Liver (tissue), 9 donors: Measurements from ENCODE around the gene FAR1. TPM values are rescaled to one million over a fixed set of nuclear protein-coding genes. Genes with fewer than 3 reads are reported as not detected.

Source experiments
- DNase-seq: peaks from one replicate; pipeline ENCODE4 v3.0.0-alpha.2; 2017; ENCODE audit warnings: low spot score
- H3K27ac ChIP-seq, 2 donors: one replicate each; pipeline ENCODE4 v1.7.0; 2013; ENCODE audit warnings: inconsistent platforms in 2 of 2, low read length in 2 of 2, control low read depth in 1 of 2, low read depth in 1 of 2, mild to moderate bottlenecking in 1 of 2
- H3K27me3 ChIP-seq, 4 donors: one replicate each; pipeline versions ENCODE4 v1.6.1 to v1.7.0; 2013; ENCODE audit warnings: low read length in 3 of 4, inconsistent platforms in 1 of 4, mild to moderate bottlenecking in 1 of 4, moderate library complexity in 1 of 4; ENCODE audit not compliant: control insufficient read depth in 4 of 4, insufficient read depth in 4 of 4
- H3K36me3 ChIP-seq, 4 donors: one replicate each; pipeline versions ENCODE4 v1.6.1 to v1.7.0; 2013; ENCODE audit warnings: low read length in 3 of 4, mild to moderate bottlenecking in 3 of 4, low read depth in 1 of 4, moderate library complexity in 1 of 4; ENCODE audit not compliant: control insufficient read depth in 4 of 4, insufficient read depth in 3 of 4
- H3K4me1 ChIP-seq, 4 donors: one replicate each; pipeline versions ENCODE4 v1.6.1 to v1.7.0; 2013; ENCODE audit warnings: low read length in 3 of 4, mild to moderate bottlenecking in 3 of 4, moderate library complexity in 1 of 4; ENCODE audit not compliant: control insufficient read depth in 4 of 4, insufficient read depth in 4 of 4
- H3K4me3 ChIP-seq, 3 donors: one replicate each; pipeline versions ENCODE4 v1.6.1 to v1.7.0; 2013; ENCODE audit warnings: low read length in 3 of 3, control low read depth in 1 of 3, low read depth in 1 of 3, mild to moderate bottlenecking in 1 of 3
- H3K9ac ChIP-seq, 2 donors: one replicate each; pipeline ENCODE4 v1.7.0; 2013; ENCODE audit warnings: low read length in 2 of 2, mild to moderate bottlenecking in 2 of 2, moderate library complexity in 2 of 2, control low read depth in 1 of 2, low read depth in 1 of 2
- H3K9me3 ChIP-seq, 4 donors: one replicate each; pipeline versions ENCODE4 v1.6.1 to v1.7.0; 2013; ENCODE audit warnings: low read length in 3 of 4; ENCODE audit not compliant: control insufficient read depth in 4 of 4
- EGR1 ChIP-seq, 2 donors: IDR thresholded peaks; 2 replicates each; pipeline ENCODE4 v1.6.1; 2016 to 2018; ENCODE audit warnings: antibody characterized with exemption in 2 of 2, low read depth in 2 of 2
- FOXA1 ChIP-seq: IDR thresholded peaks from 2 replicates; pipeline ENCODE4 v1.6.1; 2016; ENCODE audit warnings: antibody characterized with exemption
- FOXA2 ChIP-seq: IDR thresholded peaks from 2 replicates; pipeline ENCODE4 v1.6.1; 2016; ENCODE audit warnings: antibody characterized with exemption
- HNF4G ChIP-seq: IDR thresholded peaks from 2 replicates; pipeline ENCODE4 v1.6.1; 2016; ENCODE audit warnings: antibody characterized with exemption
- JUND ChIP-seq, 2 donors: IDR thresholded peaks; 2 replicates each; pipeline ENCODE4 v1.6.1; 2016; ENCODE audit warnings: antibody characterized with exemption in 2 of 2
- RAD21 ChIP-seq, 2 donors: IDR thresholded peaks; 2 replicates each; pipeline ENCODE4 v1.6.1; 2016; ENCODE audit warnings: antibody characterized with exemption in 2 of 2, mild to moderate bottlenecking in 2 of 2
- RXRA ChIP-seq, 2 donors: IDR thresholded peaks; 2 replicates each; pipeline ENCODE4 v1.6.1; 2017 to 2018; ENCODE audit warnings: antibody characterized with exemption in 2 of 2, mild to moderate bottlenecking in 1 of 2
- SP1 ChIP-seq: IDR thresholded peaks from 2 replicates; pipeline ENCODE4 v1.6.1; 2018; ENCODE audit warnings: antibody characterized with exemption, mild to moderate bottlenecking
- WGBS: extraction: QIAGEN DNeasy Blood & Tissue Kit; methylation state at CpG from one replicate; pipeline ENCODE4 v1.1.7; 2013; 5-methylcytosine and 5-hydroxymethylcytosine counted together
- polyA plus RNA-seq, 2 donors: library from polyadenylated mRNA; stranded (reverse) in 1 of 2; unstranded in 1 of 2; fragments of 200-250 nt in 1 of 2; fragments of >200 nt in 1 of 2; fragmentation: Nextera tagmentation in 1 of 2; extraction: Ambion mirVana in 1 of 2; gene quantifications; one replicate each; pipeline versions ENCODE4 v1.2.1 to v1.2.3, GENCODE V29; 2013 to 2015
- total RNA-seq, 2 donors: library from RNA; depleted of rRNA; stranded (reverse); fragments of >200 nt; gene quantifications; one replicate each; pipeline ENCODE4 v1.2.3, GENCODE V29; 2014
- TF ChIP-seq, protein P1 (sequence below): IDR thresholded peaks from 2 replicates; pipeline ENCODE4 v1.6.1; 2016; ENCODE audit warnings: antibody characterized with exemption, mild to moderate bottlenecking
- TF ChIP-seq, protein P2 (sequence below): IDR thresholded peaks from 2 replicates; pipeline ENCODE4 v1.6.1; 2016; ENCODE audit warnings: antibody characterized with exemption
- TF ChIP-seq, protein P3 (sequence below): IDR thresholded peaks from 2 replicates; pipeline ENCODE4 v1.6.1; 2016; ENCODE audit warnings: antibody characterized with exemption
- donor health status: healthy.
- donor health status: healthy.
- donor health status: healthy.
- donor health status: healthy.
- donor health status: healthy.

The FAR1 gene
- total and polyA plus RNA-seq, 4 donors = 1.7 to 29.6 (median 5.5) TPM

DNA sequence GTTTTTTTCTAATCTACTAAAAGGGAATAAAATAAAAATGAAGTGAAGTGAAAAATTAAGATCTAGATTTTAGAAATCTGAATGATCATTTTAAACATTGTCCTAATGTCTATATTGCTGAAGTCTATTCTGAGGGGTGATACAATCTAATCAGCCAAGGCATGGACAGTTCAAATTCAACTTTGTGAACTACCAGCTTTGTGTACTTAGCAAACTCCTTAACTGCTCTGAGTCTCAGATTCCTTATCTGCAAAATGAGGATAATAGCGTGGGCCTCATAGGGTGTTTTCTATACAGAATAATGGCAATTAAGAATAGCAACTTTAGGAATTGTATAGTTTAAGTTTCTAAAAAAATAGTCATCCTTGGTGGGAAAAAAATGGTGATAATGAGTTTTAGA lies 31.4 kb downstream of the FAR1 start:
- 88% methylated on average over 1 of the region's 1 CpG for WGBS
- Histone ChIP-seq H3K4me3 (no peak overlapping the region), H3K27me3 (peaks cover 0 to 6% (median 0%) of the 10 kb centered on the region in 4 donors), H3K36me3 (no peaks in the 10 kb centered on the region), H3K9ac (no peak overlapping the region), H3K4me1 (no peaks in the 10 kb centered on the region), H3K9me3 (no peaks in the 10 kb centered on the region), H3K27ac (no peak overlapping the region)
- TF ChIP-seq FOXA1 (no peak), JUND (IDR thresholded peaks at IDR 0.05) (no peak), SP1 (no peak), FOXA2 (no peak), RXRA (IDR thresholded peaks at IDR 0.05) (no peak)
- TF ChIP-seq, protein P1, sequence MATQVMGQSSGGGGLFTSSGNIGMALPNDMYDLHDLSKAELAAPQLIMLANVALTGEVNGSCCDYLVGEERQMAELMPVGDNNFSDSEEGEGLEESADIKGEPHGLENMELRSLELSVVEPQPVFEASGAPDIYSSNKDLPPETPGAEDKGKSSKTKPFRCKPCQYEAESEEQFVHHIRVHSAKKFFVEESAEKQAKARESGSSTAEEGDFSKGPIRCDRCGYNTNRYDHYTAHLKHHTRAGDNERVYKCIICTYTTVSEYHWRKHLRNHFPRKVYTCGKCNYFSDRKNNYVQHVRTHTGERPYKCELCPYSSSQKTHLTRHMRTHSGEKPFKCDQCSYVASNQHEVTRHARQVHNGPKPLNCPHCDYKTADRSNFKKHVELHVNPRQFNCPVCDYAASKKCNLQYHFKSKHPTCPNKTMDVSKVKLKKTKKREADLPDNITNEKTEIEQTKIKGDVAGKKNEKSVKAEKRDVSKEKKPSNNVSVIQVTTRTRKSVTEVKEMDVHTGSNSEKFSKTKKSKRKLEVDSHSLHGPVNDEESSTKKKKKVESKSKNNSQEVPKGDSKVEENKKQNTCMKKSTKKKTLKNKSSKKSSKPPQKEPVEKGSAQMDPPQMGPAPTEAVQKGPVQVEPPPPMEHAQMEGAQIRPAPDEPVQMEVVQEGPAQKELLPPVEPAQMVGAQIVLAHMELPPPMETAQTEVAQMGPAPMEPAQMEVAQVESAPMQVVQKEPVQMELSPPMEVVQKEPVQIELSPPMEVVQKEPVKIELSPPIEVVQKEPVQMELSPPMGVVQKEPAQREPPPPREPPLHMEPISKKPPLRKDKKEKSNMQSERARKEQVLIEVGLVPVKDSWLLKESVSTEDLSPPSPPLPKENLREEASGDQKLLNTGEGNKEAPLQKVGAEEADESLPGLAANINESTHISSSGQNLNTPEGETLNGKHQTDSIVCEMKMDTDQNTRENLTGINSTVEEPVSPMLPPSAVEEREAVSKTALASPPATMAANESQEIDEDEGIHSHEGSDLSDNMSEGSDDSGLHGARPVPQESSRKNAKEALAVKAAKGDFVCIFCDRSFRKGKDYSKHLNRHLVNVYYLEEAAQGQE = no peak
- TF ChIP-seq, protein P2, sequence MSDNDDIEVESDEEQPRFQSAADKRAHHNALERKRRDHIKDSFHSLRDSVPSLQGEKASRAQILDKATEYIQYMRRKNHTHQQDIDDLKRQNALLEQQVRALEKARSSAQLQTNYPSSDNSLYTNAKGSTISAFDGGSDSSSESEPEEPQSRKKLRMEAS = no peak
- no peak for DNase-seq

DNA sequence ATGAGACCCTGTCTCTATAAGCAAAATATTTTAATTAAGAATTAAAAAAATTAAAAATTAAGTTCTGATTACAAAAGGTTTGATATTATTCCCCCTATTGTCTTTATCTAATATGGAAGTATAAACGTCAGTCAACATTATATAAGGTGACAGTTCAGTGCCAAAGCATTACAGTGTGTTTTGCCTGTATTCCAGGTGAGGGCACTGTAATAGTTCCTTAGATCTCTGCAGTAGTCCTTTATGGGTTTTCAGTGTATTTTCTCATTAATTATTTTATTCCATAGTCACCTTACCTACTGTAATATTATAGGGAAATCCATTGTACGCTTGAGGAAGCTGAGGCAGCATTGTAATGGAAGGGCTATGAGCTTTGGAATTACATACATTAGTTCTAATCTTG lies 33.0 kb downstream of the FAR1 start:
- TF ChIP-seq EGR1 (IDR thresholded peaks at IDR 0.05; ENCODE audit: low read depth in 2 of 2) (no peak), FOXA1 (no peak), RXRA (IDR thresholded peaks at IDR 0.05) (no peak), HNF4G (no peak)
- TF ChIP-seq, protein P2 = no peak
- TF ChIP-seq, protein P3, sequence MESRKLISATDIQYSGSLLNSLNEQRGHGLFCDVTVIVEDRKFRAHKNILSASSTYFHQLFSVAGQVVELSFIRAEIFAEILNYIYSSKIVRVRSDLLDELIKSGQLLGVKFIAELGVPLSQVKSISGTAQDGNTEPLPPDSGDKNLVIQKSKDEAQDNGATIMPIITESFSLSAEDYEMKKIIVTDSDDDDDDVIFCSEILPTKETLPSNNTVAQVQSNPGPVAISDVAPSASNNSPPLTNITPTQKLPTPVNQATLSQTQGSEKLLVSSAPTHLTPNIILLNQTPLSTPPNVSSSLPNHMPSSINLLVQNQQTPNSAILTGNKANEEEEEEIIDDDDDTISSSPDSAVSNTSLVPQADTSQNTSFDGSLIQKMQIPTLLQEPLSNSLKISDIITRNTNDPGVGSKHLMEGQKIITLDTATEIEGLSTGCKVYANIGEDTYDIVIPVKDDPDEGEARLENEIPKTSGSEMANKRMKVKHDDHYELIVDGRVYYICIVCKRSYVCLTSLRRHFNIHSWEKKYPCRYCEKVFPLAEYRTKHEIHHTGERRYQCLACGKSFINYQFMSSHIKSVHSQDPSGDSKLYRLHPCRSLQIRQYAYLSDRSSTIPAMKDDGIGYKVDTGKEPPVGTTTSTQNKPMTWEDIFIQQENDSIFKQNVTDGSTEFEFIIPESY = no peak
- Histone ChIP-seq H3K9ac (no peak overlapping the region), H3K4me3 (no peak overlapping the region), H3K4me1 (no peaks in the 10 kb centered on the region), H3K9me3 (no peaks in the 10 kb centered on the region), H3K27ac (no peak overlapping the region), H3K36me3 (no peaks in the 10 kb centered on the region), H3K27me3 (peaks cover 0 to 10% (median 0%) of the 10 kb centered on the region in 4 donors)
- DNase-seq = no peak
- 69% methylated on average over 2 of the region's 2 CpGs for WGBS

DNA sequence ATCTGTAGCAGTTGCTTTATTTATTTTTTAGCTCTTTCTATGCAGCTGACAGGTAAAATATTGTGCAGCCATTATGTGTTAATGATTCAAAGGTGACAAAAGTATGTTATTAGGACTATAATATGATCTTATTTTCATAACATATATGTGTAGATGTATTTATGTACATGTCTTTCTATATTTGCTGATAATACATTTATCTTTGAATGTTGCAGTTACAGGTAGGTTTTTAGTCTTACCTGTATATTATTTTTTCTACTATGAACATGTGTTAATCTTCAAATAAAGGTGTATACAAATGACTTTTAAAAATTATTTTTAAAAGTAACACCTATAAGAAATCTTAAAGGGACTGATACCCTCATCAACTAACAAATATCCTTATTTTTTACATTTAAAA lies 33.6 kb downstream of the FAR1 start:
- Histone ChIP-seq H3K36me3 (no peaks in the 10 kb centered on the region), H3K27me3 (peaks cover 0 to 10% (median 0%) of the 10 kb centered on the region in 4 donors), H3K9me3 (no peaks in the 10 kb centered on the region), H3K27ac (no peak overlapping the region), H3K9ac (no peak overlapping the region), H3K4me1 (no peaks in the 10 kb centered on the region), H3K4me3 (no peak overlapping the region)
- TF ChIP-seq, protein P2 = no peak
- TF ChIP-seq HNF4G = no peak
- no peak for TF ChIP-seq FOXA2
- no peak for TF ChIP-seq RAD21 (IDR thresholded peaks at IDR 0.05)
- no peak for DNase-seq
